ENCODE results near the gene ADM5.
A peak's percentile ranks its signal among the peaks of the same experiment; 100 is the strongest.

Gene ADM5

DNA sequence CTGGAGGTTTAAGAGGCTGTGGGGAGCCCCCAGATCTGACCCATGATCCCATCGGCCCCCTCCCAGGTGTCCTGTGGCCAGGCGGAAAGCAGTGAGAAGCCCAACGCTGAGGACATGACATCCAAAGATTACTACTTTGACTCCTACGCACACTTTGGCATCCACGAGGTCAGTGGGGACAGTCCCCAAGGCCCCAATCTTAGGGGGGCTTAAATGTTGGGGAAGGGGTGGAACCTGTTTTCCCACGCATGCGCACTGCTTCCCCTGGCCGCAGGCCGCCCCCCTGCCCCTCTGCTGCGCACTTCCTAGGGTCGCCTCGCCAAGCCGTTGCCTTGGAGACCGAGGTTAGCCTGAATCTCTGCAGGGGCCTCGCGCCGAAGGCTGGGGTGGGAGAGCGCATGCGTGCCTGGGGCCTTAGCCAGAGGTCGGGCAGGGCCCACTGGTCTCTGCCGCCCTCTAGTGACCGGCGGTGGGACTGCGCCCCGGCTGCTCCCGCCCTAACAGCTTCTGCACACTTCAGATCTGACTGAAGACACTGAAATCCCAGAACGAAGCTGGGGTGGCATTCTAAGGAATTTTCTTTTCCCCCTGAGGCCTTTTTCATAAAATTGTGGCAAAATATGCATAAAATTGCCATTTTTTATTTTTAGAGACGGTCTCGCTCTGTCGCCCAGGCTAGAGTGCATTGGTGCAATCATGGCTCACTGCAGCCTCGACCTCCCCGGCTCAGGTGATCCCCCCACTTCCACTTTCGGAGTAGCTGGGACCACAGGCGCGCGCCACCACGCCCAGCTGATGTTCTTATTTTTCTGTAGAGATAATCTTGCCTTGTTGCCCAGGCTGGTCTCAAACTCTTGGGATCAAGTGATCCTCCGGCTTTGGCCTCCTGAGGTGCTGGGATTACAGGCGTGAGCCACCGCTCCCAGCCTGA, 8.7 kb upstream of the ADM5 start:
- DNase-seq: peak; percentile 88

DNA sequence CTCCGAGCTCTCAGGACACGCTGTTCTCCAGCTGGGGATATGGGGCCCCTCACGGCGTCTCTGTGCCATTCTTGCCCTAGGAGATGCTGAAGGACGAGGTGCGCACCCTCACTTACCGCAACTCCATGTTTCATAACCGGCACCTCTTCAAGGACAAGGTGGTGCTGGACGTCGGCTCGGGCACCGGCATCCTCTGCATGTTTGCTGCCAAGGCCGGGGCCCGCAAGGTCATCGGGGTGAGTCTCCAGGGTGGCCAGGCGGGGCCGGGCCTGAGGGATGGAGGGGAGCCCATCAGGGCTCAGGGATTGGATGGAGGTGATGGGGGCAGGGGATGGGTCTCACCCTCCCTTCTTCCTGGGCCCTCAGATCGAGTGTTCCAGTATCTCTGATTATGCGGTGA, 7.6 kb upstream of the ADM5 start:
- no peak for DNase-seq

DNA sequence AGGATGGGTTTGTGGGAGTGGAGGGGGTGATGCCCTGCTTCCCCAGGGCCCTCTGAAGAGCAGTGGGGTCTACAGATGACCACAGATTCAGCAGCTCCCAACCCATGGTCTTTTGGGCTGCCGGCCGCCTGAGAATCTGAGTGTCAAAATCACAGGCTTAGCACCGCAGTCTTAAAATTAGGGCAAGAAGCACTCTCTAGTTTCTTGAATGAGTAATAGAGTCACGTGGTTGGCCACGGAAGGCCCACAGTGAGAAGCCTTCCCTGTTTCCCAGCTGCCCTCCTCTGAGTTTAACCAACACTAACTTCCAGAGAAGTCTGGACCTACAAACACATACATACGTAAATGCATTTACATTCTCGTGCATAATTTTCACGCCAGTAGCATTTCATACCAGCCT, 7.1 kb upstream of the ADM5 start:
- no peak for DNase-seq

DNA sequence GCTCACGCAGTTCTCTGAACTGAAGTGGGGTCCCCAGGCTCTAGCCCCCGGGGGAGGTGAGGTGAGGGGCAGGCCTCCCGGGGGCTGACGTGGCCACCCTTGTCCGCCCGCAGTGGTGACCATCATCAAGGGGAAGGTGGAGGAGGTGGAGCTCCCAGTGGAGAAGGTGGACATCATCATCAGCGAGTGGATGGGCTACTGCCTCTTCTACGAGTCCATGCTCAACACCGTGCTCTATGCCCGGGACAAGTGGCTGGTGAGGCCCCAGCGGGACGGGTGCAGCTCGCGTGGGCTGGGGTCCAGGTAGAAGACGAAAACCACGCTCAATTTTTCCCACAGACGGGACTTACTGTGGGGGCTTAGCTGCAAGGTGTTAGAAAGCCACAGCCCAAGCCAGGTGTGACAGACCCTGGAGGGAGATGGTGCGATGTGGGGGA, 5.6 kb upstream of the ADM5 start:
- DNase-seq: no peak

DNA sequence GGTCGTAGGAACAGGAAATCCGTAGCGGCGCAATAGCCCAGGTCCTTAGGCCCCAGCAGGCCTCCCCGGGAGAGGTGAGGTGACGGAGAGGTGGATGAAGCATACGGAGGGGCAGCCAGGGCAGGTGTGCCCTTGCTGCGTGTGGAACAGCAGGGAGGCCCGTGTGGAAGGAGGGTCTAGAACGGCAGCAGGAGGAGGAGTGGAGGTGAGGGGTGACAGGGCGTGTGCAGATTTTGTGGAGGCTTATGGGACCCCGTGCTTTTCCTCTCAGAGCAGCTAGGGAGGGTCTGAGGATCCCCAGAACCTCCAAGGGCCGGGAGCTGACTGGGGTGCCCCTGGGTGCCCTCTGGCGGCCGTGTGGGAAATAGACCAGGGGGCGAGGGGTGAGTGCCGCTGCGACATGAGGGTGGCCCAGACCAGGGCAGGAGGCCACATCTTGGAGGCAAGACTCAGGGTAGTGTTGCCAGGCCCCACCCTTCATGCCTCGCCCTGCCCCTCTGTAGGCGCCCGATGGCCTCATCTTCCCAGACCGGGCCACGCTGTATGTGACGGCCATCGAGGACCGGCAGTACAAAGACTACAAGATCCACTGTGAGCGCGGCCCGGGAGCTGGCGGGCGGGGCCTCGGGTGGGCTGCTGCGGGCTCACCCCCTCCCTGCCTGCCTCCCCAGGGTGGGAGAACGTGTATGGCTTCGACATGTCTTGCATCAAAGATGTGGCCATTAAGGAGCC, 5.0 kb upstream of the ADM5 start:
- DNase-seq: no peak

DNA sequence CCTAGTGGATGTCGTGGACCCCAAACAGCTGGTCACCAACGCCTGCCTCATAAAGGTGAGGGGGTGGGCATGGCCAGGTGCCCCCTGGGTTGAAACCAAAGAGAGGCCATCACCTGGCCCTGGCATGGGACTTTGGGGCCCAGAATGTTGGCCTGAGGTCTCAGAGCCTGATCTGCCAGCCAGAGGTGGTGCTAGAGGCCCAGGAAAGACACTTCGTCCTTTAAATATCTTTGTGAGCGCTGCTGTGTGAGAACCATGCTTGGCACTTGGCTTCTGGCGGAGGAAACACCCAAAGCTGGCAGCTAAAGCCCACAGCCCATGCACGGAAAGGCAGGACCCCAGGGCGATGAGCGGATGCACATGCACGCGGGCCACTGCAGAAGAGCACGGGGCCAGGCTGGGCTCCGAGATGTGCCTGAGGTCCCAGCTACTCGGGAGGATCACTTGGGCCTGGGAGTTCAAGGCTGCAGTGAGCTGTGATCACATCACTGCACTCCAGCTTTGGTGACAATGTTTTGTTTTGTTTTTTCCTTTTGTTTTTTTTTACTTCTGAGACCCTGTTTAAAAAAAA, 4.3 kb upstream of the ADM5 start:
- DNase-seq: no peak

DNA sequence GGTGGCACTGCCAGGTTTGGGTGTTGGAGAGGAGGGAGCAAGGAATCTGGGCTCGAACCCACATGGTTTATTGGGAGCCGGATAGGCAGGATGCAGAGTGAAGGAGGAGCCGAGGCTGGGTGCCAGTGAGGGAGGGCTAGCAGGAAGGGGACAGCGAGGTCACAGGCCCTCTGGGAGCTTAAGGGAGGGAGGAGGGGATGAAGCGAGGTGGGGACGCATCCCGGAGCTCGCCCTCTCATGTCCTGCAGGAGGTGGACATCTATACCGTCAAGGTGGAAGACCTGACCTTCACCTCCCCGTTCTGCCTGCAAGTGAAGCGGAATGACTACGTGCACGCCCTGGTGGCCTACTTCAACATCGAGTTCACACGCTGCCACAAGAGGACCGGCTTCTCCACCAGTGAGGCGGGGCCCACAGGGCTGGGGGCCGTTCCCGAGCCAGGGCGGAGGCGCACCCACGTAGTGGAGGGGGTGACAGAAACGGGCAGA, 3.5 kb upstream of the ADM5 start:
- DNase-seq: no peak

DNA sequence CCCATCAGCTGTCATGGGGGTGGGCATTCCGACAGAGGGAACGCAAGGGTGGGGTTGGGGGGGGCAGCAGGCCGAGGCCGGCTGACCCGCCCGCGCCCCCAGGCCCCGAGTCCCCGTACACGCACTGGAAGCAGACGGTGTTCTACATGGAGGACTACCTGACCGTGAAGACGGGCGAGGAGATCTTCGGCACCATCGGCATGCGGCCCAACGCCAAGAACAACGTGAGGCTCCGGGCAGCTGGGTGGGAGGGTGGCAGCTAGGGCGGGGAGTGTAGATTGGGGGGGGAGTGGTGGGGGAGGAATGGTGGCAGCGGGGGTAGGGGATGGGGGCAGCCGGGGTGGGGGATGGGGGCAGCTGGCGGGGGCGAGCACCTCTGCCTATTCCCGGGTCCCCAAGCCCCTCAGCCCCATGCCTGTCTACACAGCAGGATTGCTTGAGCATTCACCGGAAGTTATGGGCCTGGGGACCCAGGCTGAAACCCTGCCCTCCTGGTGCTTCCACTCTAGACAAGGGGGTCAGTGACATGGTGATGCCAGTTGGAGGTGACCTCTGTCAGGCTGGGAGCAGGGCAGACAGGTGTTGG, 2.8 kb upstream of the ADM5 start:
- DNase-seq: no peak

DNA sequence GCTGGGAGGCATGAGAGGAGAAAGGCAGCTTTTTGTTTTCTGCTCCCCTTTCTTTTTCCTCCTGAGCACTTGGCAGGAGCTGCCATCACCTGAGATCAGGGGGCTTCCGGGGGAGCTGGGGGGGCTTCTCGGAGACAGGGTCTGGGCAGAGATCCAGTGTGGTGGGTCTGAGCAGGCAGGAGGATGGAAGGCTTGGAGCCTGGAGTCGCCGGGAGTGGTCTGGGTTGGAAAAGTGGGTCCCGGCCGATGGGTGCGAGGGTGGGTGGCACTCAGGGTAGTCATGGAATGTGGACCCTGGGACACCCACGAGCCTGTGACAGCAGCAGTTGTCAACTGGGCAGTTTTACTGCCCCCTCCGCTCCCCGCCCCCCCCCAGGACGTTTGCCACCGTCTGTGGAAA, 2.2 kb upstream of the ADM5 start:
- DNase-seq: no peak

DNA sequence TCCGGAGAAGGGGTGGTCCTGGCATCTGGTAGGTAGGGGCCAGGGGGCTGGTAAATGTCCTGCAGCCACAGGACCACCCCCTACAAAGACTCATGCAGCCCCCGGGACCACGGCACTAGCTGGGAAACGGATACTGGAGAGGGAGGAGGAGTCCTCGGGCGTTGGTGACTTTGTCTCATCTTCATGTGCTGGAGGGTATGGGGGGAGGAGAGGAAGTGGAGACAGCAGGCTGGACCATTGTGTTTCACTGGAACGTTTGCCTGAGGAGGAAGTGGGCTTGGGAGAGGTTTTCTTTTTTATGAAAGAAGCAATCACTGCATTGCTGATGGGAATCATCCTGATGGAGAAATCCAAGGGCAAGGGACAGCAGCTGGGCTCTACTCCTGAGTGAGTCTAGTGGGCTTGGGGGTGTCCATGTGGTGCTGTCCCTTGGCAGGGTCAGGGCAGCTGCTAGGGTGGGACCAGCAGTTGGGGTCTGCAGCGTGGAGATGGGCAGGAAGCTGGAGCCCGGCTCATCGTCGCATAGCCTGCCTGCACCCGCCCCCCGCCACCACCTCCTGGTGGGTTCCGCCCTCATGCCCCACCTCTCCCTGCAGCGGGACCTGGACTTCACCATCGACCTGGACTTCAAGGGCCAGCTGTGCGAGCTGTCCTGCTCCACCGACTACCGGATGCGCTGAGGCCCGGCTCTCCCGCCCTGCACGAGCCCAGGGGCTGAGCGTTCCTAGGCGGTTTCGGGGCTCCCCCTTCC, 1.7 kb upstream of the ADM5 start:
- no peak for DNase-seq

DNA sequence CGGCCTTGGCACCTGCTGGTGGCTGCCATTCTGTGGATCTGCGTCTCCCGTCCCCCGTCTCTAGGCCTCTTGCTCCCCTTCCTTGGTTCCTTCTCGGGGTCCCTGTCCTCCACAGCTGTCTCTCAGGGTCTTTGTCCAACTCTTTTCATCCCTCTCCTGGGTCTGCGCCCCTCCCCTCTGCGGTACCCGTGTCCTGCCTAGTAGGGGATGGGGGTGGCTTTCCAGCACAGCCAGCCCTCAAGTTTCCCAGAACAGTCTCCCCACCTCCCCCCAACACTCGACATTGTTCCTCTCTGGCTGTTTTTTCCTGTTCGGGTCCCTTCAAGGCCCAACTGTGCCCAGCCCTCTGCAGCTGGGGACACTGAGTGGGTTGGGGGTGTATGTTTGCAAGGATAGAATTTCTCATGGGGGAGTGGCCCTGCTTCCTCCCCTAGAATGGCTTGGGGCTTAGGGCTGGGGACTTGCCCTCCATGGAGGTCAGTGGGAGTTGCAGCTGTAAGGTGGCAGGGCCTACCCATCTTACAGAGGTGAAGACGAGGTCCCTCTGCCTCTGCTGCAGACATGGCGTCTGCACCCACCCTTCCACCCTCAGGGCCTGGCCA, 762 bp upstream of the ADM5 start:
- no peak for DNase-seq

DNA sequence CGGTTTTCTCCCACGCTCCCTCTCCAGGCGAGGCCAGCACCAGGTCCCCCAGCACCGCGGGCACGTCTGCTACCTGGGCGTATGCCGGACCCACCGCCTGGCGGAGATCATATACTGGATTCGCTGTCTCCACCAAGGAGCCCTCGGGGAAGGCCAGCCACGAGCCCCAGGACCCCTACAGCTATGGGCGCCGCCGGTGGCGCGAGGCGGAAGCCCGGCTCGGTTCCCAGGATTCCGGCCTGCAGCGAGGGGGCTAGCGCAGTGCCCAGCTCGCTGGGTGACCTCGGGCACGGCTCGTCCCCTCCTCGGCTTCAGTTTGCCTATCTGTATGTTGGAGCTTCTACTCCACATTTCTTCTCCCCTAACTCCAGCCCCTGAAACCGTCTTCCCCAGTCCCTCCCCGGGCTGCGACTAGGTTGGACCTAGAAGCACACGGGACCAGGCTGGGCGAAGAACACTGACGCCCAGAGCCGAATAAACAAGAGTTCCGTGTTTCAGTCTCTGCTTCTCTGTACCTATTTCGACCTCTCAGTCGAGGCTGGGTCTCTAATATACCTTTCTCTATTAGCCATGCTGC, 773 bp downstream of the ADM5 start:
- no peak for DNase-seq

DNA sequence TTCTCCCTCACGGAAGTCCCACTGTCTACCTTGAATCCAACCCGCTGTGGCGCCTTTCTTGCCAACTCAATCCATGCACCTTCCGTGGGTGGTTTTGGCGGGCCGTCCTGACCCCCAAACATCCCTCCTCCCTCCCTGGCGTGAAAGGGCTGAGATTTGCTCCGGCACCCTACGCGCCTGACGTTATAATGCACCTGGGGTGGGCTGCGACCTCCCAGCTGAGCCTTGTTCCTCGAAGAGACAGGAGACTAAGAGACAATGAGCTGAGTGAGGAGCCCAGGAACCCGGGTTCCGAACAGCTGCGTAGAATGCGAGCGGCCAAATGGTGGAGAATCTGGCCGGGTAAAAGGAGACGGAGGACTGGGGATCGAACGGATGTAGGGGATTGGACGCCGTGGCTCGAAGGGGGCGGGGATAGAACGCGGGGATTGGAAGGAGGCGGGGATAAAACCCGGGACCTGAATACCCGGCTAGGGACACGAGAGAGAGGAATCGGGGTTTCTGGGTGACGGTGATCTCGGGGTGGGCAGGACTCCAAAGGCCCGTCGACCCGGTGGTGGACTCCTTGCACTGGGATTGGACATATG, 1.4 kb downstream of the ADM5 start, which contains the start of gene CPT1C:
Gene CPT1C, plus strand, starts transcription at position 461 of the 587 bp plus-strand sequence. CDS start 1,137 bp downstream, outside the sequence.
- DNase-seq: peak; percentile 26

DNA sequence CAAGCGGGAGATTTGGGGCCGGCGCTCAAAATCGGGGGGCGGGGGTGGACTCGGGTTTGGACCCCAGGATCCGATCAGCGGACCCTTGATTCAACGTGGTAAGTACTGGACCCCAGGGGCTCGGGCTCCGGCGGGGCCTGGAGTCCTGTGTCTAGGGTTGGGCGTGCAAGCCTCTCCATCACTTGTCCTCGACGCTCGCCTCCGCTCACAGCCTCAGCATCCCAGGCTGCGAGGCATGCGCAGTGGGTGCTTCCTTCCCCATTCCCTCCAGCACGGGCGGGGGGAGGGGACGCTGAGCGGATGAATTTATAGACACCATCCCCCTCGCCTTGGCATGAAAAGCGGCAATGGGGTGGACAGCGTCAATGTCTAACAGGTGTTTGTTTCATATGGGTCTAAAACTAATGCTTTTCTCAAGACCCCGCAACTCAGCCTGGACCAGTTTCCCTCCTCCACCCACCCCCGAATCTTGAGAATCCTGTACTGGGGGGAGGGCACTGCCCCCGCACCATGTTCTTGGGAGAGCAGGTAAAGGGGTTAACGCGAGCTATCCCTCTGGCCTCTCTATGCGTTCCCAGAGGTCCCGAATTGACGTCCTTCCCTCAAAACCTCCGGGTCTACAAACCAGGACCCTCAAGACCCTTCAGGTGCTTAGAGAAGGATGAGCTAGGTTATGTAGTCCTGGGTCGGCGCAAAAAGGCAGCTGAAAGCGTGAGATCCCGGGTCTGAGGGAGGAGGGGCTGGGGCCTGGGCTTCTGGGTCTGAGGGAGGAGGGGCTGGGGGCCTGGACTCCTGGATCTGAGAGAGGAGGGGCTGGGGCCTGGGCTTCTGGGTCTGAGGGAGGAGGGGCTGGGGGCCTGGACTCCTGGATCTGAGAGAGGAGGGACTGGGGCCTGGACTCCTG, 2.1 kb downstream of the ADM5 start:
- DNase-seq: no peak

DNA sequence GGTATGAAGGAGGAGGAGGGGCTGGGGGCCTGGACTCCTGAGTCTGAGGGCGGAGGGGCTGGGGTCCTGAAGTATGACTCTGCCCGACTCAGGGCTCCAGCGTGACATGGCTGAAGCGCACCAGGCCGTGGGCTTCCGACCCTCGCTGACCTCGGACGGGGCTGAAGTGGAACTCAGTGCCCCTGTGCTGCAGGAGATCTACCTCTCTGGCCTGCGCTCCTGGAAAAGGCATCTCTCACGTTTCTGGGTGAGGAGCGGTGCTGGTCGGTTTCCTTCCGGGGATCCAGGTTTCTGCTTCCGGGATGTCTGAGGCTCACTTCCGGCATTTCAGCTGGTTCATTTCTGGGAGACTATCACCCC, 2.7 kb downstream of the ADM5 start:
- DNase-seq: no peak

DNA sequence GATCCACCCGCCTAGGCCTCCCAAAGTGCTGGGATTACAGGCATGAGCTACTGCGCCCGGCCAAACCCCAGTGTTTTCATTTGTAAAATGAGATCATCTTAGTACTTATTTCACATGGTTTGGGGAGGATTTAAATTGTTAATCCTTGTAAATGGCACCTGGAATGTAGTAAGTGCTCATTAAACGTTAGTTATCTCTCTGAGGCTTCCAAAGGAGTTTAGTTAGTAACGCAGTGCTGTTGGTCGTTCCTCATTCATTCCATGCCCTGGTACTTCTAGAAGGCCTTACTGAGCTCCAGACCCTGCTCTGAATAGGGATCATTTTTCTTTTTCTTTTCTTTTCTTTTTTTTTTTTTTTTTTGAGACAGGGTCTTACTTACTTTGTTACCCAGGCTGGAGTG, 6.7 kb downstream of the ADM5 start:
- no peak for DNase-seq

DNA sequence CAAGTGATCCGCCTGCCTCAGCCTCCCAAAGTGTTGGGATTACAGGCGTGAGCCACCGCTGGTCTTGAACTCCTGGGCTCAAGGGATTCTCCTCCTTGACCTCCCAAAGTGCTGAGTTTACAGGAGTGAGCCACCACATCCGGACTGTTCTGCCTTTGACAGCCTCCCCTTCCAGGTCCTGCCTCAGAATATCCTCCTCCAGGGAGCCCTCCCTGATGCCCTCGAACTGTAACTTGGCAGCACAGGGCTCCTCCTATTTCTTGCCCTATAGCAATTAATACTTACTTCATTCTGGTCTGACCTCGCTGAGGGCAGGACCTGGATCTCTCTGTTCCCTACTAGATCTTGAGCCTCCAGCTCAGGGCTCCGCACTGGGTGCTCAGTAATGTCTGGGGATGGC, 7.5 kb downstream of the ADM5 start:
- DNase-seq: no peak

DNA sequence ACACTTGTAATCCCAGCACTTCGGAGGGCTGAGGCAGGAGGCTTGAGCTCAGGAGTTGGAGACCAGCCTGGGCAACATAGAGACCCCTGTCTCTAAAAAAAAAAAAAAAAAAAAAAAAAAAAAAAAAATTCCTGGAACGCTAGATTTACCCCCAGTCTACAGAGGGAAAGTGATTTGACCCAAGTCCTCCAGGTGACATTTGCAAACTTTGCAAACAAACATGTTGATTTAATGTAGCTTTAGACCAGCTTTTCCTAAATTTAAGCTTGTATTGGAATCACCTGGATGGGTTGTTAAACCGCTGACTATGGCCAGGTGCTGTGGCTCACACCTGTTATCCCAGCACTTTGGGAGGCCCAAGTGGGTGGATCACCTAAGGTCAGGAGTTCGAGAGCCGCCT, 10.0 kb downstream of the ADM5 start:
- DNase-seq: no peak

DNA sequence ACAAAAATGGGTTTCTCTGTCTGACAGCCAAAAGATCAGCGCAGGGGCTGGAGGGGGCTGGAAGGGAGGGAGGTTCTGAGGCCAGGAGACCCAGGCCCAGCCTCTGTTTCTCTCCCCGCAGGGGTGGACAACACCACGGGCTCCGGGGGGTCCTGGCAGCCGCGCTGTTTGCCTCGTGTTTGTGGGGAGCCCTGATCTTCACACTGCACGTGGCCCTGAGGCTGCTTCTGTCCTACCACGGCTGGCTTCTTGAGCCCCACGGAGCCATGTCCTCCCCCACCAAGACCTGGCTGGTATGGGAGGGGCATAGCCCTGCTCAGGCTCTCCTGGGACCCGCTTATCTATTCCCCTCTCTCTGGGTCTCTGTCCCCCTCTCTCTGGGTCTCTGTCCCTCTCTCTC, 11.2 kb downstream of the ADM5 start:
- no peak for DNase-seq

DNA sequence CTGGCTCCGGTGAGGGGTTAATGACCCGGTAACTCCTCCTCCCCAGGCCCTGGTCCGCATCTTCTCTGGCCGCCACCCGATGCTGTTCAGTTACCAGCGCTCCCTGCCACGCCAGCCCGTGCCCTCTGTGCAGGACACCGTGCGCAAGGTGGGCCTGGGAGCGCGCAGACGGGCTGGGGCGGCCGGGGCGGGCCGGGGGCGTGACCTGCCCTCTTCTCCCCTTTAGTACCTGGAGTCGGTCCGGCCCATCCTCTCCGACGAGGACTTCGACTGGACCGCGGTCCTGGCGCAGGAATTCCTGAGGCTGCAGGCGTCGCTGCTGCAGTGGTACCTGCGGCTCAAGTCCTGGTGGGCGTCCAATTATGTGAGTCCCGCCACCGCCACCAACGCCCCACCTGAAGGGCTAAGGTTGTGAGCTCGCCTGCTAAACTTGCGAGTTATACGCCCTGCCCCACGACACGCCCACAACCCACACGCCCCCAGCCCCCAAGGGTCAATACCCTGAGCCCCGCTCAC, 11.9 kb downstream of the ADM5 start:
- no peak for DNase-seq
